ENCODE measurements around the gene JMJD1C.
"Not testable (repeated sequence)": the region's sequence is repeated elsewhere in the genome, so short reads cannot be mapped to it uniquely, and the experiment has no call there.

Gene JMJD1C

GRCh38 chr10:63365976-63366765 is 99.6 kb downstream of the JMJD1C start:
- DNase-seq (ENCODE audit: low read depth) = no peak

DNA sequence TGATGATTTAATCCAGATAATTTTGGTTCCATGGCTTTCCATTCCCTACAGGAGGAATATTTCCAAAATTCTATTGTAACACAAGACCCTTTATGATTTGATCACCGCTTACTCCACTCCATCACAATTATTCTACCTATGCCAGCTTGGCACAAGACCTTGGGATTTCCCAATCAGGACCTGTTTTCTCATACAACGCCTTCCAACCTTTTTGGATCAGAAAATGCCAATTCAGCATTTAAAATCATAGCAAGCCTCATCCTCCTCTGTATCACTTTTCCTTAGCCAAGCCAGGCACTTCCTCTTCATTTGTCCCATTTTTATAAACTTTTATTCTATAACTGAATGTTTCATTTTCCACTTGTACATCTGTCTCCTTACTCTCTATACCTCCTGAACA is 100.9 kb downstream of the JMJD1C start:
- DNase-seq (ENCODE audit: low read depth) = no peak

DNA sequence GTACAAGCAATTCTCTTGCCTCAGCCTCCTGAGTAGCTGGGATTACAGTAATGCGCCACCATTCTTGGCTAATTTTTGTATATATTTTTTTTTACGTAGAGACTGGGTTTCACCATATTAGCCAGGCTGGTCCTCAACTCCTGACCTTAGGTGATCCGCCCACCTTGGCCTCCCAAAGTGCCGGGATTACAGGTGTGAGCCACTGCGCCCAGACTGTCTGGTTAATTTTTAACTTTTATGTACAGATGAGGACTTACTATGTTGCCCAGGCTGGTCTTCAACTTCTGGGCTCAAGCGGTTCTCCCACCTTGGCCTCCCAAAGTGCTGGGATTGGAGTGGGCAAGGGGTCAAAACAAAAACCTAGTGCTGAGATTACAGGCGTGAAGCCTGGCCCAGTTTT is 101.8 kb downstream of the JMJD1C start:
- no peak for DNase-seq (ENCODE audit: low read depth)

DNA sequence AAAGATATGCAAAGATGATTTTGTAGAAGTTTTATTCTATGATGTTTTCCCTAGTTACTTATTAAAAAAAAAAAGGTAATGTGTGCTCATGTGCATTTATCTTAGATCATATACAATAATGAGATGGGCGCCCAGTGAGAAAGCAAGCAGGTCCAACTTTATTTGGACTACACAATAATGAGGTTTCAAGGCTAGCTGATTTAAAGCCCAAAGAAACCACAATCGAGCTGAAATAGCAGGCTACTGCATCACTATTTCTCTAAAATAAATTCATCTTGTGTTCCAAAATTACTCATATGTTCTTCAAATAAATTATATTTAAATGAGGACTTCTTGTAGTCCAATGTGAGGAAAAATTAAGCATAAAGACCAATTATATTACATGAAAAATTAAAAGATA is 110.1 kb downstream of the JMJD1C start:
- DNase-seq (ENCODE audit: low read depth) = no peak

DNA sequence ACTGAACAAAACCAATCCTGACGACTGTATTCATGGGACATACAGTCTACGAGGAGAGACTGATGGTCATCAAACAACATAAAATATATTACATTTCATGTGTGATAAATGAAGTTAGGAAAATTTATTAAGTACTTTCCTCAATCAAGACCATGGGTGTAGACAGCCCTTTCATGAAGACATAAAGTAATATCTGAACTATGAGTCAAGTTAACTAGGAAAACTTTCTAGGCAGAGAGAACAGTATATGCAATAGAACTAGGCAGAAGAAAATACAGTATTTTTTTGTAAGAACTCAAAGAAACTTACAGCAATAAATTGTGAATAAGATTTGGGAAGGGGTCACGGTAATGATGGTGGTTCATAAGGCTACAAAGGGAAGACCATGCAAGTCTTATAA is 112.8 kb downstream of the JMJD1C start:
- DNase-seq (ENCODE audit: low read depth) = no peak

- no peak for DNase-seq (ENCODE audit: low read depth)
These were observed 117.4 kb downstream of the JMJD1C start for GRCh38 chr10:63348245-63348850.

GRCh38 chr10:63346015-63346441 is 119.7 kb downstream of the JMJD1C start:
- DNase-seq (ENCODE audit: low read depth) = no peak

DNA sequence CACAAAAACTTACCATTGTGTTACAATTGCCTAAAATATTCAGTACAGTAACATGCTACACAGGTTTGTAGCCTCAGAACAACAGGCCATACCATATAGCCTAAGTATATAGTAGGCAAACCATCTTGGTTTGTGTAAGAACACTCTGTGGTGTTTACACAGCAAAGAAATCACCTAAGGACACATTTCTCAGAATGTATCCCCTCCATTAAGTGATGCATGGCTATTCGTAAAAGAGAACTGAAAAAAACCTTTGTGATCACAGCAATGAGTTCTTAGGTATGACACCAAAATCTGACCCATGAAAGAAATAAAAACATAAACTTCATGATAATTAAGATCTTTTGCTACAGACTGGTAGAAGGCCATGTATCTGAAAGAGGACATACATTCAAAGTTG is 121.5 kb downstream of the JMJD1C start:
- no peak for DNase-seq (ENCODE audit: low read depth)

- no peak for DNase-seq (ENCODE audit: low read depth)
These were observed 122.3 kb downstream of the JMJD1C start for GRCh38 chr10:63343476-63343875.

DNA sequence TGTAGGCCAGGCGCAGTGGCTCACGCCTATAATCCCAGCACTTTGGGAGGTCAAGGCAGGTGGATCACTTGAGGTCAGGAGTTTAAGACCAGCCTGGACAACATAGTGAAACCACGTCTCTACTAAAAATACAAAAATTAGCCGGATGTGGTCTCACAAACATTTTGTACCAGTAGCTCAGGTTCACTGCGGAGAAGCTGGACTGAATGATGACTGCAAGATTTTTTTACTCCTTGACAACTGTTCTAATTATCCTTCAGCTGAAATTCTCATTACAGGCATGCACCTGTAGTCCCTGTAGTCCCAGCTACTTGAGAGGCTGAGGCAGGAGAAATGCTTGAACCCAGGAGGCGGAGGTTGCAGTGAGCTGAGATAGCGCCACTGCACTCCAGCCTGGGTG is 126.1 kb downstream of the JMJD1C start:
- not testable (repeated sequence) for DNase-seq (ENCODE audit: low read depth)

DNA sequence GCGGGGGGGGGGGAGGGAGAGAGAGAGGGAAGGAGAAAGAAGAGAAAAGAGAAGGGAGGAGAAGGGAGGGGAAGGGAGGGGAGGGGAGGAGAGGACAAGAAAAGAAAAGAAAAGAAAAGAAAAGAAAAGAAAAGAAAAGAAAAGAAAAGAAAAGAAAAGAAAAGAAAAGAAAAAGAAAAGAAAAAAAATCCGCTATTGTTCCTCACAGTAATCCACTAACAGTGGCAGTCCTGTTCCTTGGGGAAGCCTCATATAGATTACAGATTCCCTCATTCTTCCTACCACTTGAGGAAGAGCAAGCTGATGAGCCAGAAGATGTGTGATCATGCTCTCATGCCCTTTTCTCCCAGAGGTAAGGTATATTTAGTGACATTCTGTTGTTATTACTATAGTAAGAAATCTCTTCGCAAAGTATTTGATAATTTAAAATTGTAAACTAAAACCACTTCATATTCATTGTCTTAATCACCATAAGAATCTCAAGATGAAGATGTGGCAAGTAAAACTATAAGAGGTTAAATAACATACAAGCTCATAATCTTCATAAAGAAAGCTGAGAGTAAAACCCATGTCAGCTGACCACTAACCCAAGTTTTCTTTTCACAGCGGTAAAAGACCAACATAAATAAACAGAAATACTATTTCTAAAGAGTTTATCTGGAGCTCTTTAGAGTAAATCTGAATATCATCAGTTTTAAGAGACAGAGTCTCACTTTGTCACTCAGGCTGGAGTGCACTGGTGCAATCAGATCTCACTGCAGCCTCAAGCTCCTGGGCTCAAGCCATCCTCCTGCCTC is 128.1 kb downstream of the JMJD1C start:
- no peak for DNase-seq (ENCODE audit: low read depth)

GRCh38 chr10:63331586-63331985 is 134.2 kb downstream of the JMJD1C start:
- no peak for DNase-seq (ENCODE audit: low read depth)

GRCh38 chr10:63324495-63324854 is 141.3 kb downstream of the JMJD1C start:
- DNase-seq (ENCODE audit: low read depth) = no peak

DNA sequence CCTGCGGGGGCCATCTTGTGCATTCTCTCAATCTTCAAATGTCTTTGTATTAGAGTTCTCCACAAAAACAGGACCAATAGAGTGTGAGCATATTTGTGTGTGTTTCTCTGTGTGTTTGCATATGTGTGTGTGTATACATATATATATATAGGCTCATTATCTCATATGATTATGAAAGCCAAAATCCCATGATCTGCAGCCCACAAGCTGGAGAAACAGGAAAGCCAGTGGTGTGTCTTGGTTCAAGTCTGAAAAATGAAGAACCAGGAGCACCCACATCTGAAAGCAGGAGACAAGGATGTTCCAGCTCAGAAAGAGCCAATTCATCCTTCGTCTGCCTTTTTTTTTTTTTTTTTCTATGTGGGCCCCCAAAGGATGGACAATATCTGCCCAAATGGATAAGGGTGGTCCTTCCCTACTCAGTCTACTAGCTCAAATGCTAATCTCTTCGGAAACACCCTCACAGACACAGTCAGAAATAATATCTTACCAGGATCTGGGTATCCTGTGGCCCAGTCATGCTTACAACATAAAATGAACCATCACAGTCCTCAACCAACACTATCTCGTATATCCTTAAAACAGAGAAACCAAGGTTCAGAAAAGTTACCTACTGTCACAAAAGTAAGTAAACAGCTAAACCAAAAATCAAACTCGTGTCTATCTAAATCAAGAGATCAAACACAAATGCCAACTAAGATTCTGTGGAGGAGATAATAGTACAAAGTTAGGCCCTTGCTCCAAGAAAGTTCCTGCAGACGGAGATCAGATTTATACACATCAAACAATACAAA is 141.9 kb downstream of the JMJD1C start:
- DNase-seq (ENCODE audit: low read depth) = no peak

- DNase-seq (ENCODE audit: low read depth) = no peak
These were observed 145.1 kb downstream of the JMJD1C start for GRCh38 chr10:63320683-63321082.

GRCh38 chr10:63319231-63319630 is 146.5 kb downstream of the JMJD1C start:
- DNase-seq (ENCODE audit: low read depth) = no peak

DNA sequence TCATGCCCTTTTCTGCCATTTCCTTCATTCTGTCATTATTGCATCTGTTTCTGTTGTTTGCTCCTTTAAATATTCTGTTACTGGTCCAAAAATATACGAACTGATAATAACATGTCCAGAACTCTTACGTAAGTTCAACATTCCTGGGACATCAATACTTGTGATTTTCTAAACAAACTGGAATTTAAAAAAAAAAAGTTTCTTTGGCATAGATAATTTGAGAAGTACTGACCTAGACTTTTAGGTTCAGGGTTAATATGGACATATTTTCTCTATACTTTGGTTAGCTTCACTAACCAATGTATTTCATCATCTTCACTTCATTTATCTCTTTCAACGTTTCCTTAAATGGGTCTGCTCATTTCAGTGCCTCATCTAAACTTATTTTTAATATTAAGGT is 147.3 kb downstream of the JMJD1C start:
- no peak for DNase-seq (ENCODE audit: low read depth)

DNA sequence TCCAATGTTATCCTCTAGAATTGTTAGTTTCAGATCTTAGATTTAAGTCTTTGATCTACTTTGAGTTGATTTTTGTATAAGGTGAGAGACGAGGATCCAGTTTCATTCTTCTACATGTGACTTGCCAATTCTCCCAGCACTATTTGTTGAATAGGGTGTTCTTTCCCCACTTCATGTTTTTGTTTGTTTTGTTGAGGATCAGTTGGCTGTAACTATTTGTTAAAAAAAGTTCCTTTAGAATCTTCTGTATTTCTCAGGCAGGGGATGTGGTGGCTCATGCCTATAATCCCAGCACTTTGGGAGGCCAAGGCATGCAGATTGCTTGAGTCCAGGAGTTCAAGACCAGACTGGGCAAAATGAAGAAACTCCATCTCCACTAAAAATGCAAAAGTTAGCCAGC is 151.8 kb downstream of the JMJD1C start:
- DNase-seq (ENCODE audit: low read depth) = no peak

GRCh38 chr10:63313066-63313717 is 152.6 kb downstream of the JMJD1C start:
- no peak for DNase-seq (ENCODE audit: low read depth)

GRCh38 chr10:63308628-63309027 is 157.1 kb downstream of the JMJD1C start:
- DNase-seq (ENCODE audit: low read depth) = no peak

DNA sequence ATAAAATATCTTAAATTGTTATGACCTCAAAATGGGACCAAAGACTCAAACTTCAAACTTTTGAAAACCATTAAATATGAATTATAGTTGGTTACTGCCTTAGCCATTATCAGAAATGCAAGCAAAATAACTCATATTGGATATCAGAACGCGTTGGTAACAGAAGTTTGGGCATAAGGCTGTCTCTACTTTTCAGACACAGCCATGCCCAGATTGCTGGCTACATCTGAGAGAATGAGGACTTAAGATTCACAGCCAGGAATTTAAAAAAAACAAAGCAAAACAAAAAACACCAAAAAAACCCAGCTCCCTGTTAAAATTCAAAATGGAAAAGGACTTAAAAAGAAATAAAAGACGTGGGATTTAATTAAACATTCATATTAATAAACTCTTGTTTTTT is 161.6 kb downstream of the JMJD1C start:
- DNase-seq (ENCODE audit: low read depth) = no peak

GRCh38 chr10:63300801-63301200 is 165.0 kb downstream of the JMJD1C start:
- DNase-seq (ENCODE audit: low read depth) = no peak
